Nucleus accumbens (tissue), 56 donors: ENCODE data around the gene FAT1.

ENCODE experiments used
- DNase-seq, 56 donors: peaks; one replicate each; lab custom pipeline; 2025; lab: John Stamatoyannopoulos, UW

Gene FAT1

GRCh38 chr4:186537843-186538521, 185.7 kb downstream of the FAT1 start:
- DNase-seq = no peak
